GM18519 (cell line): Measurements from ENCODE around the gene ETS1.
A peak's percentile ranks its signal among the peaks of the same experiment; 100 is the strongest.

Source experiments
- ATAC-seq: cut with Tn5 transposase; IDR thresholded peaks from one replicate; pipeline ENCODE4 v1.9.1; 2021; ENCODE audit warnings: mild to moderate bottlenecking, moderate library complexity; ENCODE audit not compliant: unreplicated experiment, low FRiP score

Gene ETS1

GRCh38 chr11:128596250-128596649 lies 8.9 kb upstream of the ETS1 start:
- ATAC-seq: no peak

GRCh38 chr11:128595775-128596174 lies 8.4 kb upstream of the ETS1 start:
- no peak for ATAC-seq

GRCh38 chr11:128595221-128595620 lies 7.9 kb upstream of the ETS1 start:
- ATAC-seq: no peak

- ATAC-seq: no peak
These were observed 6.9 kb upstream of the ETS1 start for GRCh38 chr11:128594226-128594625.

GRCh38 chr11:128593281-128593680 lies 5.9 kb upstream of the ETS1 start:
- ATAC-seq: no peak

- no peak for ATAC-seq
These were observed 5.1 kb upstream of the ETS1 start for GRCh38 chr11:128592454-128592853.

GRCh38 chr11:128590587-128590986 lies 3.2 kb upstream of the ETS1 start:
- no peak for ATAC-seq

- ATAC-seq: no peak
These were observed 2.6 kb upstream of the ETS1 start for GRCh38 chr11:128589998-128590397.

GRCh38 chr11:128588093-128588492 lies 735 bp upstream of the ETS1 start:
- ATAC-seq: no peak

- no peak for ATAC-seq
These were observed 669 bp downstream of the ETS1 start for GRCh38 chr11:128586689-128587088.

- no peak for ATAC-seq
These were observed 1.7 kb downstream of the ETS1 start for GRCh38 chr11:128585498-128586238.

- ATAC-seq: no peak
These were observed 3.1 kb downstream of the ETS1 start for GRCh38 chr11:128584253-128584652.

GRCh38 chr11:128582496-128583366 lies 4.6 kb downstream of the ETS1 start:
- ATAC-seq: no peak

GRCh38 chr11:128581561-128582272 lies 5.6 kb downstream of the ETS1 start:
- ATAC-seq: no peak

- no peak for ATAC-seq
These were observed 6.7 kb downstream of the ETS1 start for GRCh38 chr11:128580612-128581011.

- peak; percentile 69 for ATAC-seq
These were observed 7.4 kb downstream of the ETS1 start for GRCh38 chr11:128579798-128580504.

GRCh38 chr11:128576555-128576954 lies 10.8 kb downstream of the ETS1 start:
- no peak for ATAC-seq

- ATAC-seq: no peak
These were observed 11.4 kb downstream of the ETS1 start for GRCh38 chr11:128575961-128576350.

GRCh38 chr11:128575174-128575960 lies 12.0 kb downstream of the ETS1 start:
- no peak for ATAC-seq

GRCh38 chr11:128574576-128575011 lies 12.8 kb downstream of the ETS1 start:
- no peak for ATAC-seq
